NB4 (cell line): ENCODE data around the gene CBFA2T3.

Source experiments
- DNase-seq: peaks from one replicate; pipeline ENCODE4 v3.0.0; 2010; ENCODE audit warnings: low read depth
- H3K4me3 ChIP-seq: one replicate; pipeline ENCODE4 v1.5.1; 2011; ENCODE audit warnings: mild to moderate bottlenecking, low read depth, low read length, moderate library complexity
- MYC ChIP-seq: IDR thresholded peaks from 2 replicates; pipeline ENCODE4 v1.6.1; 2011; ENCODE audit warnings: low read depth, low read length
- POLR2A ChIP-seq: IDR thresholded peaks from 2 replicates; pipeline ENCODE4 v1.6.1; 2011; ENCODE audit warnings: mild to moderate bottlenecking; ENCODE audit not compliant: insufficient read length; ENCODE audit errors: extremely low read depth
- TF ChIP-seq, protein P1 (sequence below): IDR thresholded peaks from one replicate; pipeline ENCODE4 v1.5.1; 2012; ENCODE audit warnings: low read depth, low read length
- TF ChIP-seq, protein P2 (sequence below): IDR thresholded peaks from 2 replicates; pipeline ENCODE4 v1.6.1; 2011; ENCODE audit warnings: low read depth, low read length

The CBFA2T3 gene

DNA sequence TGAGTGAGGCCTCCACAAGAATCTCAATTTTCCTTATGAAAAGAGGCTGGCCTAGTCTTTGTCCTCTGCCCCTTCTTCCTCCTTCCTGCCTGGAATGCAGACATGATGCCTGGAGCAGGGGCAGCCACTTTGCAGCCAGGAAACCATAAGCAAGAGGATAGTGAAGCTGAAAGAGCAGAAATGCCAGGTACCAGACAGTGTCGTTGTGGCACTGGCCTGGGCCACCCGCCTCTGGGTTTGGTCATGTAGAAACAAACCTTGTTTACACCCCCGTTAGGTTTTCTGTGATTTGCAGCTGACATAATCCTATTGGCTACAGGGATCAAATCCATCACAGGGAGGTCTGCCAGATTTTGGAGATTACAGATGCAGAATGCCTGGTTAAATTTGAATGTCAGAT is 16.5 kb downstream of the CBFA2T3 start:
- TF ChIP-seq, protein P1, sequence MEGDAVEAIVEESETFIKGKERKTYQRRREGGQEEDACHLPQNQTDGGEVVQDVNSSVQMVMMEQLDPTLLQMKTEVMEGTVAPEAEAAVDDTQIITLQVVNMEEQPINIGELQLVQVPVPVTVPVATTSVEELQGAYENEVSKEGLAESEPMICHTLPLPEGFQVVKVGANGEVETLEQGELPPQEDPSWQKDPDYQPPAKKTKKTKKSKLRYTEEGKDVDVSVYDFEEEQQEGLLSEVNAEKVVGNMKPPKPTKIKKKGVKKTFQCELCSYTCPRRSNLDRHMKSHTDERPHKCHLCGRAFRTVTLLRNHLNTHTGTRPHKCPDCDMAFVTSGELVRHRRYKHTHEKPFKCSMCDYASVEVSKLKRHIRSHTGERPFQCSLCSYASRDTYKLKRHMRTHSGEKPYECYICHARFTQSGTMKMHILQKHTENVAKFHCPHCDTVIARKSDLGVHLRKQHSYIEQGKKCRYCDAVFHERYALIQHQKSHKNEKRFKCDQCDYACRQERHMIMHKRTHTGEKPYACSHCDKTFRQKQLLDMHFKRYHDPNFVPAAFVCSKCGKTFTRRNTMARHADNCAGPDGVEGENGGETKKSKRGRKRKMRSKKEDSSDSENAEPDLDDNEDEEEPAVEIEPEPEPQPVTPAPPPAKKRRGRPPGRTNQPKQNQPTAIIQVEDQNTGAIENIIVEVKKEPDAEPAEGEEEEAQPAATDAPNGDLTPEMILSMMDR: no peak
- no peak for TF ChIP-seq POLR2A
- TF ChIP-seq MYC: no peak
- TF ChIP-seq, protein P2, sequence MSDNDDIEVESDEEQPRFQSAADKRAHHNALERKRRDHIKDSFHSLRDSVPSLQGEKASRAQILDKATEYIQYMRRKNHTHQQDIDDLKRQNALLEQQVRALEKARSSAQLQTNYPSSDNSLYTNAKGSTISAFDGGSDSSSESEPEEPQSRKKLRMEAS: no peak
- H3K4me3 ChIP-seq: no peak overlapping the region
- no peak for DNase-seq

DNA sequence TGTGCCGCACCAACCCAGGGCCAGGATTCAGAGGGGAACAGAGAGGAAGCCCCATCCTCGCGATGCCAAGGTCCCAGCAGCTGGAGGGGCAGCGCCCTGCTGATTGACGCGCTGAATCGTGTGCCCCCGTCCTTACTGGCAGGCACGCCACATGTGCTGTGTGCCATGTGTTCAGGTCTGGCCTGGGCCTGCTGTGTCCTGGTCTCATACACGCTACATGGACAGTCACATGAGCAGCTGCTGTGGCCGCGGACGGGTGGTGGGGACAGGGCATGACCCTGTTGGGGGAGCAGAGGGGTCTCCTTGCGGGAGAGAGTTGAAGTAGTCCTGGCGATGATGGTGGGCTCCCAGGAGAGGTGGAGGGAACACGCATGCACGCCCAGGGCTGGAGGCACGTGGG is 18.0 kb downstream of the CBFA2T3 start:
- TF ChIP-seq, protein P1: no peak
- TF ChIP-seq, protein P2: peak; percentile 46; the same call in 1 of the 2 replicates
- no peak for TF ChIP-seq POLR2A
- TF ChIP-seq MYC: no peak
- DNase-seq: peak; percentile 29
- no peak overlapping the region for H3K4me3 ChIP-seq

DNA sequence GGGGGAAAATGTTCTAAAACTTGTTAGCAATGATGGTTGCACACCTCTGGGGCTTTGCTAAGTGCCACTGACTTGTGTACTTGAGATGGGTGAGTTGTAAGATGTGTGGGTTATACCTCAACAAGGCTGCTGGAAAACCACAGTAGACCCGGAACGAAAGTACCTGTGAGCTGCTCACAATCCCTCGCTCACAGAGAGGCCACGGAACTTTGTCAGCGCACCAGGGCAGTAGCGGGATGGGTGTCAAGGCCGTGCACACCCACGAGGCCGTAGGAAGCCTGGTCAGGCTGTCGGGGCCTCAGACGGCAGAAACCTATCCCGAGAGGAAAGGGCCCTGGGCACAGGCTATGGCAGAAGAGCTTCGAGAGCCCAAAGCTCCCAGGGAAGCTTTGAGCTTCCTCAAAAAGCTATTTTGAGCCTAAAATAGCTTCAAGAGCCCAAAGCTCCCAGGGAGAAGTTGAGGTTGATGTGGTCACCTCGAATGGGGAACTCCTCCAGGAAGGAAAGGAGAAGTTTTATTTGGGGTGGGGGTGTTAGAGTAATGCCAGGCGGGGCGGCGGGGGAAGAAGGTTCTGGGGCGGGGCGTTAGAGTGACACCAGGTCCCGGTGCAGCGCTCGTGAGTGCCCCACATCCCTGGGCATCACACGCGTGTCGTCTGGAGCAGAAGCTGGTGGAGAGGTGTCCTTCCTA is 19.0 kb downstream of the CBFA2T3 start:
- peak; percentile 94 for DNase-seq
- no peak for TF ChIP-seq MYC
- no peak for TF ChIP-seq POLR2A
- TF ChIP-seq, protein P2: no peak
- TF ChIP-seq, protein P1: no peak
- peak overlapping the region; percentile 0 for H3K4me3 ChIP-seq

DNA sequence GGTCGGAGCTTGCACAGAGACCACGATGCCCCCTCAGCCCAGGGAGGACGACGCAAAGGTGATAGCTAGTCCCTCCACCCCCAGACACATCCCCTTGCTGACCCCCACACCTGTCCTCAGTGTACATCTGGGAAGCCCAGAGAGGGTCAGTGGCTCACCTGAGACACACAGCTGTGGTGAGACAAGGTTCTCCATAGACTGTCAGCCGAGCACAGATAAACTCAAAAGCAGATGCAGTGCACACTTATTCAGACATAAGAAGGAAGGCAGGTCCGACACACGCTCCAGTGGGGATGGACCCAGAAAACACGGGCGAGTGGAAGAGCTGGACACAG is 19.6 kb downstream of the CBFA2T3 start:
- TF ChIP-seq POLR2A (no peak), MYC (no peak)
- TF ChIP-seq, protein P1: no peak
- TF ChIP-seq, protein P2: no peak
- H3K4me3 ChIP-seq: no peak overlapping the region
- no peak for DNase-seq

DNA sequence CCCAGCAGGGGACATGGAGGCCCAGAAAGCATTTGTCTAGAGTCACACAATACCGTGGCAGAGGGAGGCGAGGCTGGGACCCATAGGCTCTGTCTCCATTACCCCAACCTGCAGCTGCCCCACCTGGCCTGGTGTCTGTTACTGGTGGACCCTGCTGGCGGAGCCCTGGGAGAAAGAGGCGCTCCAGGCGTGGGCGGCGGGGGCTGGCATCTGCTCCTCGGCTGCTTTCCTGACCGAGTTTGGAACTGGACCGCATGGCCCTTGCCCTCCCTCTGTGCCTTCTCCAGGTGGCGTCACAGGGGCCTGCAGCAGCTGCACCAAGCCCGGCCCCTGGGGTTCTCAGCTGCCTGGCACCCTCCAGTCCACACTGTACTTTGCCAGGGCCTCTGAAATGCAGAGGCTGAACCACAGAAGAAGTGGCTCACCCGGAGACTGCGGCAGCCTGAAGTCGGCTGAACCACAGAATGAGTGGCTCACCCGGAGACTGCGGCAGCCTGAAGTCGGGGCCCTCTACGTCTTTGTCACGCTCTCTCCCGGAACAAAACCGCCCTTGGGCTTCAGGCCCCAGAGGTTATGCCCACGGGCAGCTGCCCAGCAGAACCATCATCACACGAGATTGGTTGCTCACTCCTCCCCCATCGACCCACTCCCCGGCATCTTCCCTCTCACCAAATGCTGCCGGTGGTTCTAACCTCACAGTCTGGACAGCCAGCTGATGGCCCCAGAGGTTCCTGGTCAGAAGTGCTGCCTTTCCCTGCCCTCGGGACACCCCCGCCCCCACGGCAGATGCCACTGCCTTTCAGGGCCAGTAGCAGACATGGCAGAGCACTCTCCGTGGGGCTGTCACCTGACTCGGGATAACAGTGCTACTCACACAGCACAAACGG is 20.2 kb downstream of the CBFA2T3 start:
- TF ChIP-seq, protein P2: no peak
- TF ChIP-seq POLR2A (no peak), MYC (no peak)
- TF ChIP-seq, protein P1: no peak
- no peak for DNase-seq

More for the DNA sequence above, 20.2 kb downstream of the CBFA2T3 start:
- H3K4me3 ChIP-seq: no peak overlapping the region
